Endothelial cell of umbilical vein (primary cell): ENCODE data around the gene ARHGAP28. TPM values are rescaled to one million over a fixed set of nuclear protein-coding genes. Genes with fewer than 3 reads are reported as not detected.

ENCODE experiments used
- BruUV-seq: library from RNA; stranded (reverse); fragments of 400-500 nt; replicated peaks from 2 replicates; lab custom pipeline; 2021; lab: Mats Ljungman, UMichigan
- CTCF ChIA-PET: fragments of 300-600, 350-600 bp; sonication (Branson Sonifier 250); formaldehyde crosslinking; loops from one replicate; lab custom pipeline; 2021; ENCODE audit warnings: antibody characterized with exemption, inconsistent platforms; lab: Charles Lee
- POLR2A ChIA-PET: fragments of 300-600, 350-600 bp; sonication (Branson Sonifier 250); formaldehyde crosslinking; loops from one replicate; lab custom pipeline; 2021; ENCODE audit warnings: antibody characterized with exemption, inconsistent platforms; lab: Charles Lee
- DNase-seq: peaks from one replicate; pipeline ENCODE4 v3.0.0-alpha.2; 2011; ENCODE audit warnings: low read depth, low spot score
- FAIRE-seq: peaks from 2 replicates; lab custom pipeline; 2011; peaks lifted over from hg19 to GRCh38; lab: Jason Lieb, UNC
- H2AFZ ChIP-seq: 2 replicates; pipeline ENCODE4 v1.6.0; 2012; ENCODE audit warnings: low read depth, low read length, control low read depth, inconsistent platforms
- H3K27ac ChIP-seq: 2 replicates; pipeline ENCODE4 v1.5.1; 2011; ENCODE audit warnings: low read depth, mild to moderate bottlenecking, control low read depth, low read length, moderate library complexity; ENCODE audit not compliant: insufficient read depth
- H3K27me3 ChIP-seq, 2 experiments: 2 replicates each; pipeline versions ENCODE4 v1.6.0 to v1.6.1; 2011; ENCODE audit warnings: low read length in 2 of 2, mixed read lengths in 1 of 2; ENCODE audit not compliant: control insufficient read depth in 2 of 2, insufficient read depth in 2 of 2
- H3K36me3 ChIP-seq, 2 experiments: 2 replicates in 1 of 2; 3 replicates in 1 of 2; pipeline ENCODE4 v1.5.1; 2011; ENCODE audit warnings: low read length in 2 of 2, mild to moderate bottlenecking in 1 of 2, moderate library complexity in 1 of 2; ENCODE audit not compliant: control insufficient read depth in 2 of 2, insufficient read depth in 2 of 2; ENCODE audit errors: extremely low read depth in 1 of 2
- H3K4me1 ChIP-seq: 3 replicates; pipeline ENCODE4 v1.5.1; 2011; ENCODE audit warnings: mild to moderate bottlenecking, low read length; ENCODE audit not compliant: control insufficient read depth, insufficient read depth; ENCODE audit errors: extremely low read depth
- H3K4me2 ChIP-seq: 2 replicates; pipeline ENCODE4 v1.6.1; 2011; ENCODE audit warnings: low read length, control low read depth, mixed read lengths; ENCODE audit not compliant: insufficient read depth
- H3K4me3 ChIP-seq, 3 experiments: fragments of 200-600 bp in 1 of 3; sonication (generic), shearing (Covaris generic) in 1 of 3; replicated peaks in 1 of 3; 2 replicates each; pipeline ENCODE4 v1.5.1; 2011 to 2016; ENCODE audit warnings: control low read depth in 3 of 3, low read length in 3 of 3, mild to moderate bottlenecking in 2 of 3, inconsistent platforms in 1 of 3, low read depth in 1 of 3, moderate library complexity in 1 of 3; ENCODE audit not compliant: insufficient read depth in 1 of 3
- H3K79me2 ChIP-seq: 2 replicates; pipeline ENCODE4 v1.6.0; 2012; ENCODE audit warnings: low read length, inconsistent platforms; ENCODE audit not compliant: control insufficient read depth, insufficient read depth
- H3K9ac ChIP-seq: replicated peaks from 2 replicates; pipeline ENCODE3; 2011; ENCODE audit warnings: low read length, control low read depth; ENCODE audit not compliant: insufficient read depth; ENCODE audit errors: extremely low read depth
- H3K9me1 ChIP-seq: replicated peaks from 3 replicates; pipeline ENCODE4 v1.6.0; 2011; ENCODE audit warnings: mild to moderate bottlenecking, low read length; ENCODE audit not compliant: control insufficient read depth, insufficient read depth; ENCODE audit errors: extremely low read depth
- H3K9me3 ChIP-seq: replicated peaks from 2 replicates; pipeline ENCODE4 v1.5.1; 2012; ENCODE audit warnings: low read length, inconsistent platforms; ENCODE audit not compliant: control insufficient read depth, insufficient read depth
- H4K20me1 ChIP-seq: replicated peaks from 2 replicates; pipeline ENCODE3; 2011; ENCODE audit warnings: mild to moderate bottlenecking, low read length; ENCODE audit not compliant: control insufficient read depth, insufficient read depth; ENCODE audit errors: extremely low read depth
- CTCF ChIP-seq, 2 donors: IDR thresholded peaks; 1 replicate in 1 of 2; 2 replicates in 1 of 2; pipeline ENCODE4 v1.5.1; 2011; ENCODE audit warnings: low read length in 2 of 2, mild to moderate bottlenecking in 2 of 2, moderate library complexity in 2 of 2, control low read depth in 1 of 2, inconsistent platforms in 1 of 2, low read depth in 1 of 2; ENCODE audit not compliant: insufficient read depth in 1 of 2; ENCODE audit errors: extremely low read depth in 1 of 2
- EZH2 ChIP-seq: IDR thresholded peaks from 2 replicates; pipeline ENCODE4 v1.6.1; 2012; ENCODE audit warnings: borderline replicate concordance, low read depth, mild to moderate bottlenecking, moderate library complexity, low read length, inconsistent platforms; ENCODE audit not compliant: severe bottlenecking
- FOS ChIP-seq: IDR thresholded peaks from 2 replicates; pipeline ENCODE4 v1.6.1; 2011; ENCODE audit warnings: mild to moderate bottlenecking, low read length, moderate library complexity, borderline replicate concordance; ENCODE audit not compliant: insufficient read depth
- GATA2 ChIP-seq: IDR thresholded peaks from 2 replicates; pipeline ENCODE4 v1.7.0; 2011; ENCODE audit warnings: low read depth, mild to moderate bottlenecking, moderate library complexity, mixed read lengths, low read length; ENCODE audit not compliant: insufficient read length, insufficient read depth
- JUN ChIP-seq: IDR thresholded peaks from 2 replicates; pipeline ENCODE4 v1.6.1; 2011; ENCODE audit warnings: borderline replicate concordance, low read depth; ENCODE audit not compliant: insufficient read length, insufficient read depth
- MAX ChIP-seq: IDR thresholded peaks from 2 replicates; pipeline ENCODE4 v1.6.1; 2011; ENCODE audit not compliant: insufficient read depth, insufficient read length
- MYC ChIP-seq: IDR thresholded peaks from one replicate; pipeline ENCODE4 v1.6.1; 2011; ENCODE audit warnings: mild to moderate bottlenecking, low read depth, low read length
- POLR2A ChIP-seq: IDR thresholded peaks from 2 replicates; pipeline ENCODE4 v1.6.1; 2012; ENCODE audit warnings: low read depth, mild to moderate bottlenecking, control low read depth, low read length
- POLR2AphosphoS5 ChIP-seq: IDR thresholded peaks from 2 replicates; pipeline ENCODE4 v1.6.1; 2012; ENCODE audit warnings: low read depth, mild to moderate bottlenecking, control low read depth, low read length, moderate library complexity; ENCODE audit not compliant: insufficient read depth
- dilution Hi-C: fragments of 300-500 bp; cut with MboI; formaldehyde crosslinking; loops from one replicate; pipeline ENCODE4 v1.15.0; 2019; ENCODE audit warnings: low sequenced_read_pairs; ENCODE audit not compliant: extremely low pct_ligation_motif_present
- intact Hi-C: fragments of 100-400 bp; cut with micrococcal nuclease; formaldehyde crosslinking; loops from one replicate; pipeline ENCODE4 v1.10.0; 2022
- polyA plus RNA-seq, 4 experiments: library from polyadenylated mRNA; depleted of rRNA in 3 of 4; stranded (reverse) in 3 of 4; unstranded in 1 of 4; fragments of >200 nt; gene quantifications; 2 replicates each; pipeline versions ENCODE4 v1.2.1 to v1.2.3, GENCODE V29; 2011 to 2012; ENCODE audit warnings: missing spikeins in 1 of 4
- total RNA-seq: library from RNA; stranded (reverse); gene quantifications from 2 replicates; pipeline ENCODE4 v1.2.3, GENCODE V29; 2021

Gene ARHGAP28
- total and polyA plus RNA-seq, 2 donors (not counting 3 experiments of a cell fraction or from before 2014, with no cell fraction given), result 3.8 to 23.4 TPM

GRCh38 chr18:6860804-6861448 lies 131.4 kb downstream of the ARHGAP28 start:
- Histone ChIP-seq H3K36me3 (no peaks in the 10 kb centered on the region), H3K9ac (no peak overlapping the region), H3K4me2 (no peak overlapping the region), H3K9me1 (no peaks in the 10 kb centered on the region), H3K9me3 (no peaks in the 10 kb centered on the region), H3K4me3 (no peak overlapping the region), H3K79me2 (no peaks in the 10 kb centered on the region), H3K4me1 (no peaks in the 10 kb centered on the region), H3K27ac (no peak overlapping the region), H3K27me3 (no peaks in the 10 kb centered on the region), H4K20me1 (no peaks in the 10 kb centered on the region), H2AFZ (no peak overlapping the region)
- no peak for TF ChIP-seq CTCF (IDR thresholded peaks at IDR 0.05; ENCODE audit: extremely low read depth in 1 of 2, insufficient read depth in 1 of 2, low read depth in 1 of 2, low read length in 2 of 2)
- no peak for TF ChIP-seq MYC
- no peak for TF ChIP-seq GATA2
- TF ChIP-seq JUN, result no peak
- no peak for TF ChIP-seq POLR2AphosphoS5
- TF ChIP-seq FOS, result no peak
- TF ChIP-seq EZH2, result no peak
- no peak for TF ChIP-seq POLR2A
- TF ChIP-seq MAX, result no peak
- FAIRE-seq, result no peak
- no TSS peak for BruUV-seq
- no peak for DNase-seq
- intact Hi-C loops, result no loop called here
- dilution Hi-C loops, result no loop called here
- CTCF ChIA-PET, result no interaction called here
- POLR2A ChIA-PET, result no interaction called here
